ENCODE results near the gene ENAM.

GRCh38 chr4:70601422-70602039 is 27.0 kb upstream of the ENAM start:
- TF ChIP-seq CTCF (IDR thresholded peaks at IDR 0.05; ENCODE audit: extremely low read depth in 1 of 2, insufficient read depth in 1 of 2, low read depth in 1 of 2, low read length in 2 of 2) (peak; percentile 66), FOS (IDR thresholded peaks at IDR 0.05; ENCODE audit: borderline replicate concordance, insufficient read depth, low read length) (no peak), POLR2AphosphoS5 (IDR thresholded peaks at IDR 0.05; ENCODE audit: insufficient read depth, low read depth, low read length) (no peak)
- TF ChIP-seq, protein P1, sequence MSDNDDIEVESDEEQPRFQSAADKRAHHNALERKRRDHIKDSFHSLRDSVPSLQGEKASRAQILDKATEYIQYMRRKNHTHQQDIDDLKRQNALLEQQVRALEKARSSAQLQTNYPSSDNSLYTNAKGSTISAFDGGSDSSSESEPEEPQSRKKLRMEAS (IDR thresholded peaks at IDR 0.05; ENCODE audit: insufficient read depth, insufficient read length): no peak

All from endothelial cell of umbilical vein (primary cell).